GM19240 (cell line): ENCODE measurements around the gene WNK1.

Source experiments
- DNase-seq: peaks from one replicate; pipeline ENCODE4 v3.0.0; 2011; ENCODE audit warnings: low spot score; ENCODE audit not compliant: insufficient read length

The WNK1 gene

GRCh38 chr12:949453-950191 lies 197.2 kb downstream of the WNK1 start, which contains the start of gene RAD52:
RAD52 (minus strand) TSS chr12:949694; CDS start chr12:933058, 16,636 bp downstream.
- DNase-seq = peak; percentile 72

DNA sequence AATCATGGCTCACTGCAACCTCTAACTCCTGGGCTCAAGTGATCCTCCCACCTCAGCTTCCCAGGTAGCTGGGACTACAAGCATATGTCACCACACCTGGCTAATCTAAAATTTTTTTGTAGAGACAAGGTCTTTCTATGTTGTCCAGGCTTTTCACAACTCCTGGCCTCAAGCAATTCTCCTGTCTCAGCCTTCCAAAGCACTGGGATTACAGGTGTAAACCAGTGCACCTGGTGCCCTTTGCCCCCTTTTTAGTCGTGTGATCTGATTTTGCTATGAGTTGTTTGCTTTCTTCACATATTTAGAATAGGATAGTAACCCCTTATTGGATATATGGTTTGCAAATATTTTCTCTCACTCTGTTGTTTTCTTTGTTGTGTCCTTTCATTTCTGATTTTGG lies 198.8 kb downstream of the WNK1 start:
- DNase-seq = no peak

GRCh38 chr12:953776-954175 lies 201.4 kb downstream of the WNK1 start:
- DNase-seq = no peak

DNA sequence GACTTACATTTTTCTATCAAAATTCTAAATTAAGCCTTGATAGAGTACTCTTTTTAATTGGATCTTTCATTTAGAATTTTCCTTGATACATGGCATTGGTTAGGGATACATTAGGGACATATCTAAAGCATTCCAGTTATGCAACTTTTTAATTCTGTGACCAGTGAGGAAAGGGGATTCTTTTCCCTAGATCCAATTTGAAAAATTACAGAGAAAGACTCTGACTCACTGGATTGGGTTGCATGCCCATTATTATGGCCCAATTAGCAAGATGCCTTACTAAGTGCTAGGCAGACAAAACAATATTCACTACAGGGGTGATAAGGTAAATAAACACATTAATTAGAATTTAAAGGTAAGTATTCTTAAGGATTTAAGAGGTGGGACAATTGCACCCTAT lies 202.4 kb downstream of the WNK1 start:
- no peak for DNase-seq

DNA sequence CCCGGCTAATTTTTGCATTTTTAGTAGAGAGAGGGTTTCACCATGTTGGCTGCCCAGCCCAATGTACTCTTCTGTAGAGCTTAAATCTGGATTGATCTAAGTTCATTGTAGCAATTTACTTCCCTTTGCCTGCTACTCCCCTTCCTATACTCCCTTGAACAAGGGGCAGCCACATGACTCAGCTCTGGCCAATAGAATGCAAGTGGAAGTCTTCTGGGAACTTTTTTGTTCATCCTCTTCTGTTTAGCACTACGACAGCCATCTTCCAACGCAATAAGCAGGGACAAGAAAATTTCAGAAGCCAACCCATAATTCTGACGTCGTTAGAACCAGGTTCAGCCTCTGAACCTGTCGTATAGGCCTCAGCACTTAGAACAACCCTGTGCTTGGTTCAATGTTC lies 203.6 kb downstream of the WNK1 start:
- DNase-seq = no peak

GRCh38 chr12:958588-959123 lies 206.3 kb downstream of the WNK1 start:
- DNase-seq = peak; percentile 6
